Inflammatory macrophage treated with lipopolysaccharide for 1 hour (primary cell): ENCODE measurements around the gene VASP.

Source experiments
- DNase-seq, 2 donors: peaks; one replicate each; pipeline ENCODE4 v3.0.0-alpha.2; 2020 to 2022

The VASP gene

GRCh38 chr19:45473682-45474605, 33.3 kb upstream of the VASP start:
- no peak for DNase-seq

- DNase-seq = no peak
Observed at GRCh38 chr19:45474606-45475521, 32.4 kb upstream of the VASP start.

DNA sequence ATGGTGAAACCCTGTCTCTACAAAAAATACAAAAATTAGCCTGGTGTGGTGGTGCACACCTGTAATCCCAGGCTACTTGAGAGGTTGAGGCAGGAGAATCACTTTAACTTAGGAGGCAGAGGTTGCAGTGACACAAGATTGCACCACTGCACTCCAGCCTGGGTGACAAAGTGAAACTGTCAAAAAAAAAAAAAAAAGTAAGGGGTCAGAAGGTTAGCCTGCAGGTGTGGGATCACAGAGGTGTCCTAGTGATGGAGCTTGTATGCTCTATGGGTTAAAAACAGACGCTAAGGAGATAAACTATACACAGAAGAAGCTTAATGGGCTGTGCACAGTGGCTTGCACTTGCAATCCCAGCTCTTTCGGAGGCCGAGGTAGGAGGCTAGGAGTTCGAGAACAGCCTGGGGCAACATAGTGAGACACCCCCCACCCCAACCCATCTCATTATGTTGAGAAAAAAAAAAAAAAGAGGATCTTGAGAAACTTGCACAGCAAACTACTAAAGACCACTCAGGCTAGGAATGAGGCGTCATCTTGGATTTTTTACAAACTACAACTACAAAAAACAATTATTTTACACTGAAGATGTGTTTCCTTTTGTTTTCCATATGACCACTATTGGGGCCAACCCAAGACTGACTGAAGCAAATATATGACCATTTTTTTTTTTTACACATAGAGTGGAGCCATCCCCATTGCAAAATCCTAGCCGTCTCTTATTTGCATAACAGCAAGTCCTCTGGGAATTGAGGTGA, 31.6 kb upstream of the VASP start:
- DNase-seq = no peak

GRCh38 chr19:45476304-45476703, 31.0 kb upstream of the VASP start:
- no peak for DNase-seq

- no peak for DNase-seq
Observed at GRCh38 chr19:45477186-45477585, 30.1 kb upstream of the VASP start.

DNA sequence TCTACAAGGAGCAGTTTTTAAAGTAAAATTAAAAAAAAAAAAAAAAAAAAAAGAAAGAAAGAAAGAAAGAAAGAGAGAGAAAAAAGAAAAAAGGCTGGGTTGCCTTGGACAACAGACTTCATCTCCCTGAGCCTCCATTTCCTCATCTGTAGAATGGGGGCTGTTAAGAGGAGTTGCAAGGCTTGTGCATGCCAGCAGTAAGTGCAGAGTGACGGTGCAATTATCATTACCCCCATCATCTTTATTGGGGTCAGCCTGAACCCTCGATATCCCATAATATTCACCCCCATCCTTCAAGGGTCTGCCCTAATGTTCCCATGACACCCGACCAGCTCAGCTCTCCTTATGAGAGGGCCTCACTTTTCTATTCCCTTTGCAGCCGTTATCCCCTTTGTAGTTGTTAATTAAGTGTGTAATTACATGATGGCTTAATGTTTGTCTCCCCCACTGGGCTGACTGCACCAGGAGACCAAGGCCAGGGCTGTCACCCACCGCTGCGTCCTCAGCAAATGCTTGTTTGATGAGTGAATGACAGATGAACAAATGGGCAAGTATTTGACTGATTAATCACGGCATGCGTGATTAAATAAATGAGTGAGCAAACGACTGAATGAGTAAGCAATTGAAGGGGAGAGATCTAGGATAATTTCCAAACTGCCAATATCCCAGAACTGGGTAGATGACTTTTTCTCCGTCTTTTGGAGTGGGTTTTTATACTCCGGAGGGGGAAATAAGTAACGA, 29.4 kb upstream of the VASP start:
- DNase-seq = no peak

GRCh38 chr19:45478454-45479238, 28.6 kb upstream of the VASP start:
- peak; percentile 85 to 99 for DNase-seq

- DNase-seq = no peak
Observed at GRCh38 chr19:45483033-45483432, 24.2 kb upstream of the VASP start.

DNA sequence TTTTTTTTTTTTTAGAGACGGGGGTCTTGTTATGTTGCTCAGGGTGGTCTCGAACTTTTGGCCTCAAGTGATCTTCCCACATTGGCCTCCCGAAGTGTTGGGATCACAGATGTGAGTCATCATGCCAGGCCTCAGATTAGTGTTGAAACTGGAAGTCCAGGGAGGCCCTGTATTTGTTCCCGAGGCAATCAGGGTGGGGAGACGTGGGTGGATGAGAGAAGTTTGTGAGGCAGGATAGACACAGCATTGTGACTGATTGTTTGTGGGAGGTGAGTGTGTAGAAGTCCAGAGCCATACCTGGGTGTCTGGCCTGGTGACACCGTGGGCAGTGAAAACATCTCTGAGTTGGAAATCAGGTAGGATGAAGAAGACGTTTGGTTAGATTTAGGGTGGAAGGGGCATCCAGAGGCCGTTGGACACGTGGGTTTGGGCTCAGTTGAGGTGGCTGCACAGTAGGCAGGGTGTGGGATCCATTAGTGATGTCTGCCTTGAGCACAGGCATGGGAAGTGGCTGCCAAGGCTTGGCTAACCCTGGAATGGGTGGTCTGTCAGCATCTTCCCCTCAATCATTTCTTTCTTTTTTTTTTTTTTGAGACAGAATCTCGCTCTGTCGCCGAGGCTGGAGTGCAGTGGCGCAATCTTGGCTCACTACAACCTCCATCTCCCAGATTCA, 22.9 kb upstream of the VASP start:
- DNase-seq = peak; percentile 45 to 82

DNA sequence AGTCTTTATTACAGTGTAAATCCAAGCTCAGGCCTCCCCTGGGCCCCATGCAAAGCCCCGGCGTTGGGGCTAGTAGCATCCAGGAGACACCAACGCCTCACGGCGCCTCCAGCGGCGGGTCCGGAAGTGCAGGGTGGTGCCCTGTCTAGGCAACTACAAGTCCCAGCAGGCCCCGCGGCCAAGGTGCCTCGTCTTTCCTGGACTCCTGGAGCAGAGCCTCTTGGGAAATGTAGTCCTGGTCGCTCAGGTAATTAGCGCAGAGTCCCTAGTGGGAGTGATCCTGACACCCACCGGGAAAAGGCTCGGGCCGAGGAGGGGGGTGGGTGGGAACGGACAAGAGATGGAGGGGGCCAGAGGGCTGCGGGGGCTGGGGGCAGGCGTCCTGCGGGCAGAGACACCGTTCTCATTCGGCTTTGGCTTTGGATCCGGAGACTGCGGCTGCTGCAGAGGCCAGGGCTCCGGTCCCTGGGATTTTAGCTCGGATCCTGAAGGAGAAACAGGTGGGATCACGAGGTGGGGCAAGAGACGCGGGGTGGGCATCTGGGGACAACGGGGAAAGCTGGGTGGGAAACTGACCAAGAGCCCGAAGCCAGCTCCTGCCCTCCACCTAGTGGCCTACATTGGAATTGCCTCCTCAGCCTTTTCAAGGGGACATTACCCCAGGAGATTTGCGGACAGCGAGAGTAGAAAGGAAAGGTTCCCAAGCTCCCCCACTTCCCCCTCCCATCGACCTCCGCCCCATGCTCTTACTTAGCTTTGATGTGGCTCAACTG, 21.8 kb upstream of the VASP start:
- peak; percentile 93 to 99 for DNase-seq

DNA sequence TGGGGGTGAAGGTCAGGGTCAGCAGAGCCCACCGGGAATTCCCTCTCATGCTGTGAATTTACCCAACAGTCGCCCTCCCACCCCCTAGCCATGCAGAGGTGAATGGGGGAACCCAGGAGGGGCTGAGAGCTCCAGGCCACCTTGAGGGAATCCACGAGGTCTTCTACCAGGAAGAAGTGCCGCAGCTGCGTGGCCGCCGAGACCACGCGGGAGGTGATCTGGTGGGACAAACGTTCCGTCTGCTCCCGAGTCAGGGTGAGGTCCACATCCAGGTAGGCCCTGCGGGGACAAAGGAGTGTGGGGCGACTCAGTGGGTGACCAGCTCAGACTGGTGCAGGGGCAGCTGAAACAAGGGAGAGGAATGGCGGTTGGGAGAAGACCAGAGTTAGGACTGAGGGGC, 18.6 kb upstream of the VASP start:
- DNase-seq = no peak

- DNase-seq = no peak
Observed at GRCh38 chr19:45489216-45489855, 17.9 kb upstream of the VASP start.

DNA sequence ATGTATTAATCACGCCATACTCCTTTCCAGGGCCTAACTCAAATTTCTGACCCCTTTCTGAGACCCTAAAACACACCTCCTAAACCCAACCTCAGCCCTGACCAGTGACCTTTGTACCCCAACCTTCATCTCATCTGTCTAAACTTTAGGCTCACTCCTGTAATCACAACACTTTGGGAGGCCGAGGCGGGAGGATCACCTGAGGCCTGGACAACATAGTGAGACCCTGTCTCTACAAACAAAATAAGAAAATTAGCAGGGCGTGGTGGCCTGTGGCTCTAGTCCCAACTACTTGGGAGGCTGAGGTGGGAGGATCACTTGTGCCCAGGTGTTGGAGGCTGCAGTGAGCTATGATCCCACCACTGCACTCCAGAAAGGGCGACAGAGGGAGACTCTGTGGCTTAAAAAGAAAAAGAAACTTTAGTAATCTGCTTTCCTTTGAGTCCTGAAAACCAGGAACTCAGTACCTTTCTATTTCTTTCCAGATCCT, 15.1 kb upstream of the VASP start:
- no peak for DNase-seq

DNA sequence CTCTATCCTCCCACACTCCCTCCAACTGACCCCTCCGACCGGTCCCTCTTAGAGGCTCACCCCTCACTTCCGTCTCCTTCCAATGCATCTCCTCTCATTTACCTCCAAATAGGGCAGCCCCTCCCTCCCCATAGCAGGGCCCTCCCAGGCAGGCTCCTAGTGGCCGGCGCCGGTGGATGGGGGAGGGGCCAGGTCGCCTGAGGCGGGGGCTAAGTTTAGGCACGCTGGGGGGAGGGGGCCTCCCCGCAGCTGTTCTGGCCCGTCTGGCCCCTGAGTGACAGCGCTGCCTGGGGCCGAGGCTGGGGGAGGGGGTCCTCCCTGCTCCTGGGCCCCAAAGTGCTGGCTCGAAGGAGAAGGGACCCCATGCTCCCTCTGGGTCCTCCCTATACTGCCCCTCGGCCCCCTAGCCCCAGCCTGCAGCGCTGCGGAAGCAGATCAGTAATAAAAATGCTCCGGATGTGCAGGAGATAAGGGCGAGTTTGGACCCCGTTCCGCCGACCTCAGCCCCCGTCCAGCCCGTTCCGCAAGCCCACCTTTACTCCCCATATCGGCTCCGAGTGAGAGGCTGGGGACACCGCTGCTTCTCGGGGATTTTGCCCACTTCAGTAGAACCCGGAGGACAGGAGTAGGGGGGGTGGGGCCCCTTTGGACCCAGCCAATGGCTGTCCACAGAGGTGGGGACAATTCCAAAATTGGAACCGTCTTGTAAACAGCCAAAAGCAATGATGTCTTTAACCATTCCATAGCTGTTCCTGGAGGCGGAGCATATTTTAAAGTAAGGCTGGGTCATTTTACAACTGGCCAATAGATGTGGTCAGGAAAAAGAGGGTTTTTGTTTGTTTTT, 14.4 kb upstream of the VASP start:
- DNase-seq = no peak

- no peak for DNase-seq
Observed at GRCh38 chr19:45494261-45494916, 12.9 kb upstream of the VASP start.

- DNase-seq = no peak
Observed at GRCh38 chr19:45495178-45495577, 12.1 kb upstream of the VASP start.

DNA sequence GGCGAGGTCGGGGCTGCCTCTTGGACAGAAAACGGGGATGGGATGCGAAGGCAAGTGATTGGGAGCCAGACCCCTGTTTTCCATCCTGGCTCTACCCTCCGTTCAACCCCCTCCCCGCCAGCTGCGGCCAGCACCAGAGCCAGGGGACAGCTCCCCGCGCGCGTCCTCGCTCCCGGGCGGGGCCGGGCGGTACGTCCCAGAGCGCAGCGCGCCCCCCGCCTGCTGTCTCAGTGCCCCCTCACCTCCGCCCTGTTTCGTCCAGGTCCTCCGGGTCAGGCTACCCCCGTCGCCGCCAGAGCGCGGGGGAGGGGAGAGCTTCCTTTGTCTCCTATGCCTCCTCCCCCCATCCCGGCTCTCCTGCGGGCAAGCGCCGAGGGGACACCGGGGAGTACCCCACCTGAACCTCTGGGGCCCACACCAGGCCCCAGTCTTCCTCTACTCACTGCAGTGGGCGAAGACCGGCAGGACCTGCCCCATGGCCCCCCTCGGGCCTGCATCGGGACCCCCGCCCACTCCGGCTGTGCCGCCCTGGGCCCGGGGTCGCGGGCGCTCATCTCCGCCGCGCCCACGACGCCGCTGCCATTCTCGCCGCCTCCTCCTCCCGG, 10.8 kb upstream of the VASP start:
- no peak for DNase-seq
